ENCODE results near the gene ARID1B. TPM values are rescaled to one million over a fixed set of nuclear protein-coding genes. Genes with fewer than 3 reads are reported as not detected.
A peak's percentile ranks its signal among the peaks of the same experiment; 100 is the strongest.

The ARID1B gene
- total RNA-seq, 6 experiments from 2014 or later = 32.5 to 44.3 (median 36.5) TPM

- Mint-ChIP-seq H3K4me3 (no peak overlapping the region), H3K27ac (no peak overlapping the region), H3K9me3 (no peaks in the 10 kb centered on the region), H3K36me3 (ENCODE audit: low read depth) (no peaks in the 10 kb centered on the region), H3K4me1 (ENCODE audit: low read depth) (peaks cover 40% of the 10 kb centered on the region), H3K27me3 (ENCODE audit: insufficient read depth) (no peaks in the 10 kb centered on the region)
- DNase-seq = no peak
- no peak for TF ChIP-seq CTCF (IDR thresholded peaks at IDR 0.05)
Observed at GRCh38 chr6:157017022-157017421, 239.8 kb downstream of the ARID1B start.

DNA sequence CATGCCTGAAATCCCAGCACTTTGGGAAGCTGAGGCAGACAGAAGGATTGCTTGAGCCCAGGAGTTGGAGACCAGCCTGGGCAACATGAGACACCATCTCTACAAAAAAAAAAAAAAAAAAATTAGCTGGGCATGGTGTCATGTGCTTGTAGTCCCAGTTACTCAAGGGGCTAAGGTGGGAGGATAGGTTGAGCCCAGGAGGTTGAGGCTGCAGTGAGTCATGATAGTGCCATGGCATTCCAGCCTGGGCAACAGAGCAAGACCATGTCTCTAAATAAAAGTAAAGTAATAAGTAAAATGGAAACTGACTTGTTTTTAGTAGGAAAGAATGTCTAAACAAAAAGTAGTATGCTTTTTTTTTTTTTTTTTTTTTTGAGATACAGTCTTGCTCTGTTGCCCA lies 240.7 kb downstream of the ARID1B start:
- Mint-ChIP-seq H3K36me3 (ENCODE audit: low read depth) (no peaks in the 10 kb centered on the region), H3K4me1 (ENCODE audit: low read depth) (peaks cover 48% of the 10 kb centered on the region), H3K27me3 (ENCODE audit: insufficient read depth) (no peaks in the 10 kb centered on the region), H3K27ac (no peak overlapping the region), H3K9me3 (no peaks in the 10 kb centered on the region), H3K4me3 (no peak overlapping the region)
- DNase-seq = no peak
- no peak for TF ChIP-seq CTCF (IDR thresholded peaks at IDR 0.05)

GRCh38 chr6:157019115-157019641 lies 242.0 kb downstream of the ARID1B start:
- Mint-ChIP-seq H3K27me3 (ENCODE audit: insufficient read depth) (no peaks in the 10 kb centered on the region), H3K27ac (peak overlapping the region; percentile 100), H3K9me3 (no peaks in the 10 kb centered on the region), H3K4me3 (peak overlapping the region; percentile 98), H3K36me3 (ENCODE audit: low read depth) (no peaks in the 10 kb centered on the region), H3K4me1 (ENCODE audit: low read depth) (peaks cover 47% of the 10 kb centered on the region)
- peak; percentile 42; the same call in 1 of the 2 replicates for TF ChIP-seq CTCF (IDR thresholded peaks at IDR 0.05)
- DNase-seq = peak; percentile 23

GRCh38 chr6:157019733-157020132 lies 242.6 kb downstream of the ARID1B start:
- peaks cover 45% of the 10 kb centered on the region for H3K4me1 Mint-ChIP-seq (ENCODE audit: low read depth)
- DNase-seq = peak; percentile 18
- TF ChIP-seq CTCF (IDR thresholded peaks at IDR 0.05) = no peak
- peaks cover under 1% of the 10 kb centered on the region; the same call in 1 of the 2 replicates for H3K9me3 Mint-ChIP-seq
- H3K4me3 Mint-ChIP-seq = peak overlapping the region; percentile 98
- peak overlapping the region; percentile 100 for H3K27ac Mint-ChIP-seq
- peaks cover under 1% of the 10 kb centered on the region; the same call in 1 of the 2 replicates for H3K36me3 Mint-ChIP-seq (ENCODE audit: low read depth)
- no peaks in the 10 kb centered on the region for H3K27me3 Mint-ChIP-seq (ENCODE audit: insufficient read depth)

- Mint-ChIP-seq H3K9me3 (peaks cover 7% of the 10 kb centered on the region), H3K4me1 (ENCODE audit: low read depth) (peaks cover 51% of the 10 kb centered on the region), H3K36me3 (ENCODE audit: low read depth) (peaks cover 7% of the 10 kb centered on the region), H3K27ac (peak overlapping the region; percentile 100), H3K27me3 (ENCODE audit: insufficient read depth) (no peaks in the 10 kb centered on the region), H3K4me3 (peak overlapping the region; percentile 98)
- no peak for TF ChIP-seq CTCF (IDR thresholded peaks at IDR 0.05)
- DNase-seq = peak; percentile 54
Observed at GRCh38 chr6:157020398-157020797, 243.2 kb downstream of the ARID1B start.
